GM23248 (cell line): ENCODE data around the gene SLC25A51.

Experiments
- EZH2 ChIP-seq: fragments of 200-600 bp; sonication (generic); IDR thresholded peaks from 2 replicates; pipeline ENCODE4 v1.6.1; 2018; ENCODE audit warnings: antibody characterized with exemption, mild to moderate bottlenecking; ENCODE audit not compliant: insufficient read depth, poor library complexity, severe bottlenecking
- EZH2phosphoT487 ChIP-seq: fragments of 200-600 bp; sonication (generic); IDR thresholded peaks from 2 replicates; pipeline ENCODE4 v1.6.1; 2018; ENCODE audit warnings: antibody characterized with exemption, moderate library complexity, mild to moderate bottlenecking, low read depth; ENCODE audit not compliant: insufficient read depth

DNA sequence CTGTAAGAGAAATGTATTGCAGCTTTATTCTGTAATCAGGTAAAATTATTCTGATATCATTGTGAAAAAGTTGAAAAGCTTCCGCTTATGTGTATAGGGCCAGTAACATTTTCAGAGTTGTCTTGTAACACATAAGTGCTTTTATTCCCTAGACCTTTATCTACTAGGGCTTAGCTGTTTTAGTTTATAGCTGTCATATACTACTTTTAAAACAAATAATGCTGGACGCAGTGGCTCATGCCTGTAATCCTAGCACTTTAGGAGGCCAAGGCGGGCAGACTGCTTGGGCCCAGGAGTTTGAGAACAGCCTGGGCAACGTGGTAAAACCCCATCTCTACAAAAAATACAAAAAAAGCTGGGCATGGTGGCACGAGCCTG, 33.1 kb downstream of the SLC25A51 start:
- no peak for TF ChIP-seq EZH2
- TF ChIP-seq EZH2phosphoT487: no peak
